NCI-H446 (cell line): ENCODE results near the gene NCDN.

ENCODE experiments used
- DNase-seq, 2 experiments: peaks; one replicate each; lab custom pipeline; 2025; lab: John Stamatoyannopoulos, UW

Gene NCDN, protein sequence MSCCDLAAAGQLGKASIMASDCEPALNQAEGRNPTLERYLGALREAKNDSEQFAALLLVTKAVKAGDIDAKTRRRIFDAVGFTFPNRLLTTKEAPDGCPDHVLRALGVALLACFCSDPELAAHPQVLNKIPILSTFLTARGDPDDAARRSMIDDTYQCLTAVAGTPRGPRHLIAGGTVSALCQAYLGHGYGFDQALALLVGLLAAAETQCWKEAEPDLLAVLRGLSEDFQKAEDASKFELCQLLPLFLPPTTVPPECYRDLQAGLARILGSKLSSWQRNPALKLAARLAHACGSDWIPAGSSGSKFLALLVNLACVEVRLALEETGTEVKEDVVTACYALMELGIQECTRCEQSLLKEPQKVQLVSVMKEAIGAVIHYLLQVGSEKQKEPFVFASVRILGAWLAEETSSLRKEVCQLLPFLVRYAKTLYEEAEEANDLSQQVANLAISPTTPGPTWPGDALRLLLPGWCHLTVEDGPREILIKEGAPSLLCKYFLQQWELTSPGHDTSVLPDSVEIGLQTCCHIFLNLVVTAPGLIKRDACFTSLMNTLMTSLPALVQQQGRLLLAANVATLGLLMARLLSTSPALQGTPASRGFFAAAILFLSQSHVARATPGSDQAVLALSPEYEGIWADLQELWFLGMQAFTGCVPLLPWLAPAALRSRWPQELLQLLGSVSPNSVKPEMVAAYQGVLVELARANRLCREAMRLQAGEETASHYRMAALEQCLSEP

DNA sequence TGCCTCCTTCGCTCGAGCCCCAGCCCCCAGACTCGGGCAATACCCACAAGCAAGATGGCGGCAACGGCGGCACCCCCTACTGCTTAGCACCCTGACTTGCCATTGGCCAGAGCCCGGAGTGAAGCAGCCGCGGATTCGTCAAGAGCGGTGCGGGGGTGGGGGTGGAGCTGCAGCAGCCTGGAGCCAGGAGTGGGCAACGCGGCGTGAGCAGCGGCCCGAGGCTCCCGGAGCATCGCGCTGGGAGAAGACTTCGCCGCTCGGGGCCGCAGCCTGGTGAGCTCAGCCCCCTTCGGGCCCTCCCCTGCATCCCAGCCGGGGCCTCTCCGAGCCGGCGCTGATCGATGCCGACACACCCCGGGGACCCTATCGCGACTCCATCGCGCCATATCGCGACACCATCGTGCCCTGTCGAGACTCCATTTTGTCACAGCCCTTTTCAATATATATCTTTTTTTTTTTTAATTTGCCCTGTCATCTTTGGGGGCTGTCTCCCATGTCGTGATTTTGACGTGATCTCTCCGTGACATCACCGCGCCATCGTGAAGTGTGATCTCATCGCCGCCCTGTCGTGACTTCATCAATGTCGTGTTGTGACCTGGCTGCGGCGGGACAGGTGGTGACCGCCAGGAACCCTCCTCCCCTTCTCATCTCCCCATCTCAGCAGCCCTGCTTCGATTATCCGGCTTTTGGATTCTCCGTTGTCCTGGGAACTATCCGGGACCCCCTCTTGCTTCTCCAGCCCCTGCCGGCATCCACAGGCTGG is at the start of gene NCDN:
TSS of gene NCDN (plus strand) at position 189 of the 763 bp plus-strand sequence. CDS start at position 581, 392 bp downstream.
- DNase-seq, result peak; percentile 93 to 98

DNA sequence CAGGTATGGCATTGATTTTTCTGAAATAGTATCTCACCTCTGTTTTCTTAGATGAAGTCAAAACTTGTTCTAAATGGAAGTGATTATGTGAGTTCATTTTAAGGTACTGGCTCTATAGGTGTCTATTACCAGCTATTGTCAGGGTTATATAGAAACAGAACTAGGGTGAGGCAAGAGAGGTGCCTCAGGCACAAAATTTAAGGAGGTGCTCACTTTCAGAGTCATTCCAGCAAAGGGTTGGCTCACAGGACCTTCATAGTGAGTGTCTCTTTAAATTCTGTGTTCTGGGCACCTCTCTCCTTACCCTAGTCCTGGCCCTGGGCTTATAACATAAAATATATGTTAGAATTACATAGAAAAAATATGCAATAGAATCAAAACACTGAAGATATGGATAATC is 49.7 kb upstream of the NCDN start:
- no peak for DNase-seq

DNA sequence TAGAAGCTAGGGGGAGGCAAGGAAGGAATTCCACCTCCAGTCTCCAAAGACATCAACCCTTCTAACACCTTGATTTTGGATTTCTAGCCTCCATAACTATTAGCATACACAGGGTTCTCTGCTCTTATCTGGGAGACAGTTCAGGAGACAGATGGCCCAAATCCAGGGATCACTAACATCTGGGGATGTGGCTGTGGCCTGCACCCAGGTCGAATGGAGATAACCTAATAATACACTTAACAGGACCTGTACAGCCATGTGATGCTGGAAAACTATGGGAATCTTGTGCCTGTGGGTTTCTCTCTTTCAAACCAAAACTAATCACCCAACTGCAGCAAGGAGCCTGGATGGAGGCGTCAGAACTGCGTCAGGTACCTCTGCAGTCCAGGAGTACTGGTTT is 48.0 kb upstream of the NCDN start:
- no peak for DNase-seq

DNA sequence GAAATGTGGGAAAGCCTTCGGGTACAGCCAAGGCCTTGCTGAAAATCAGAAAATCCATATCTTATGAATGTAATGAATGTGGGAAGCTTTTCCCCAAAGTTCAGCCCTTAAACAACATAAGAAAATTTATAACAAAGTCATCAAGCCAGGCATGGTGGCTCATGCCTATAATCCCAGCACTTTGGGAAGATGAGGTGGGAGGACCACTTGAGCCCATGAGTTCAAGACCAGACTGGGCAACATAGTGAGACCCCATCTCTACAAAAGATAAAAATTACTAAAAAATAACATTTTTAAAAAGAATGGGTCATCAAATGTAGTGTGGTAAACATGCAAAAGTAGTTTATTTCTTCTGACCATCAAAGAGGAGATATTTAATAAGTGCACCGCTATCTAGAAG is 46.3 kb upstream of the NCDN start:
- DNase-seq, result no peak

DNA sequence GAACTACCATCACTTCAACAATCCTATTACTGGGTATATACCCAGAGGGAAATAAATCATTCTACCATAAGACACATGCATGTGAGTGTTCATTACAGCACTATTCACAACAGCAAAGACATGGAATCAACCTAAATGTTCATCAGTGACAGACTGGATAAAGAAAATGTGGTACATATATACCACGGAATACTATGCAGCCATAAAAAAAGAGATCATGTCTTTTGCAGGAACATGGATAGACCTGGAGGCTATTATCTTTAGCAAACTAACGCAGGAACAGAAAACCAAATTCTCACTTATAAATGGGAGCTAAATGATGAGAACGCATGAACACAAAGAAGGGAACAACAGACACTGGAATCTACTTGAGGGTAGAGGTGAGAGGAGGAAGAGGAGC is 39.4 kb upstream of the NCDN start:
- DNase-seq, result no peak

DNA sequence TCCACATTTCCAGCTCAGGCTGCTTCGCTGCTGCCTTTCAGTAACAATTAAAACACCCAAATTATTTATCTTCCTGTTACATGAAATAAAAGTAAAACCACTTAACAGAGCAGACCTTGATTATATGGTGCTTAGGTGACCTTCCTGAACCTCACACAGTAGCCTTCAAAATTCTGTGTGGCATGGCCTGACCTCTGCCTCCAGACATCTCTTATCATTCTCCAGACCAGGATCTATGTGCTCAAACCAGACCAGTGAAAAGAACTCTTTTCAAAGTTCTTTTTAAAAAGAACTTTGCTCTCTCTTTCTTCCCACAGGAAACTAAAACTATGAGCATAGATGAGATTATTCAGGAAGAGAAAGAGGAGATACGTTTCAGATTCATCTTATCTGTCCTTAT is 38.2 kb upstream of the NCDN start:
- DNase-seq, result no peak

DNA sequence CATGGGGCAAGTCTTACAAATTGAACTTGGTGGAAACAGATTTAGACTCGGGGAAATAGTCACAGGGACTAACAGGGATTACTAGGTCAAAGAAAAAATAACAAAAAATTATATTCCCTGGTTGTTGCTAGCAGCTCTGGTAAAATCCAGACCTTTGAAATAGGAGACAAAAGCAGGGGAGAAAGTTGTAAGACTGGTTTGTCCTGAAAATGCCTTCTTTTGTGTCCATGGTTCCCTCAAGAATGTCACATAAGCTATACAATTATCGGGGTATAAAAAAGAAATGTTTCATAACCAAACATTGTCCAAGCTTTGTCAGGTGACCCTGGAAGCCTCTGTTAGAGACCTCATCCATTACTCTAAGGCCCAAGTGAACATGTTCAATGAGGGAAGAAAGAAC is 33.5 kb upstream of the NCDN start:
- DNase-seq, result no peak

DNA sequence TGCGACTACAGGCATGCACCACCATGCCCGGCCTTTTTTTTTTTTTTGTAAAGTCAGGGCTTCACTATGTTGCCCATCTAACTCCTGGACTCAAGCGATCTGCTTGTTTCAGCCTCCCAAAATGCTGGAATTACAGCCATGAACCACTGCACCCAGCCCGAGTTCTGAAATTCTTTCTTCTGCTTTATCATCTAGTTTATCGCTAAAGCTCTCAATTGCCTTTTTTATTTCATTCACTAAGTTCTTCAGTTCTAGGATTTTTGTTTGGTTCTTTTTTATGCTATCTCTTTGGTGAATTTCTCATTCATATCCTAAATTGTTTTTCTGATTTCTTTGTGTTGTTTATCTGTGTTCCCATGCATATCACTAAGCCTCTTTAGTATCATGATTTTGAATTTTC is 27.4 kb upstream of the NCDN start:
- no peak for DNase-seq

DNA sequence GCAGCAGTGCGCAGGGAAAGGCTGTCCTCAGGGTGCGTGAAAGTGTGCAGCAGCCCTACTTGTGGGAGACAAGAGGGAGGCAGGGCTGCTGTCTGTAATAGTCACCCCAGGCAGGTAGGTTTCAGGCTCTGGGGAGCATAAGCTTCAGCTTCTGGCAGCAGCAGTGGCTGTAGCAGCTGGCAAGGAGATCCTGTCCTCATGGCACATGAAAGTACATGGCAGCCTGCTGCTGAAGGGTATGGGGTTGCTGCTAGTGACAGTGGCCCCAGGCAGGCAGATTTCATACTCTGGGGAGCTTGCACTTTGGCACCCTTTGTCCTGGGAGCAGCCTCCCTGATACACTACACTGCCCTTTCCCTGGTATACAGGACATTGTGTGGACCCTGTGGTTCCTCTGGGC is 26.7 kb upstream of the NCDN start:
- DNase-seq, result no peak

DNA sequence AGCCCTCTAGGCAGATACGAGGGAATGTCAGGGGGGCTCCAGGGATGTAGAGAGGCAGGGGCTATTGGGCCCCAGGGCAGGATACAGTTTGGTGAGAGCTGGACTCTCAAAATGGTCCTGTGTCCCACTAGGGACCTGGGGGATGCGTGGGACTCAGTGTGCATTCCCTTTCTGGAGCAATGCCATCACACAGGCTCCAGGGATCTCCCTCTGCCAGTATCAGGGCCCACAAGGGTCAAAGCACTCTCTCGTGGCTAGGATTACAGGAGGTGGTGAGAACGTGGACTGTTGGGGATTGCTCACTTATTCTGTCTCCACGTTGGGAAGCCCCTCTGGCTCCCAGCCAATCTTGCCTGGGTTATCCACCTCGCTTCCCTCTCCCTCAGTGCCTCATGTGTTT is 26.2 kb upstream of the NCDN start:
- no peak for DNase-seq

DNA sequence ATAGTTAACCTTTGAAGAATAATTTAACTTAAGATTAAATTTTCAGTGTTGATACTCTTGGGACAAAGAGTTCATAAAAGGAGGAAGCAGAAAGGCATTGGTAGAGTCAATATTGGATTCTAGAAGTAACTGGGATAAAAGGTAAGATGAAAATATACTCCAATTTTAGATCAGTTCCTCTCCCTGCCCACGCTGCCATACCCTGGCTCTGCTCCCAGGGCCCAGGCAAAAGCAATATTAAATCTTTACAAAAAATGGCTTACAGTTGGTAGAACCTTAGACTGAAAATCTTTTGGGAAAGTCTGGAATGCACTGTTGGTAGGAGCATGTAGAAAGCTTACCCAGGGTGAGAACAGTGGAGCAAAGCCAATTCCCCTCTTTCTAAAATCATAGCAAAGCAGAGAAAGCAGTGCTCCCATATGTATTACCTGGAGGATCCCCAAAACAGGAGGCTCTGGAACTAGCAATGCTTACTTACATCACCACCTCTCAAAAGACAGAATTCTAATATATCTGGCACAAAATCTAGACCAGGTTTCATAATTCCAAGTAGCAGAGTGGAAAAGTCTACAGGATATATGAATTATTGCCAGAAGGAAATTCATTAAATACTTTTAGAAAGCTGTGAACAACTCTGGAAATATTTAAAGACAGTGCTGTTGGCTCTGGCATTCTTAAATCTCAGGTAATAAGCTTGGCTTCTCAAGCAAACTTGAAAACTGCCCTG is 24.9 kb upstream of the NCDN start:
- DNase-seq, result no peak

DNA sequence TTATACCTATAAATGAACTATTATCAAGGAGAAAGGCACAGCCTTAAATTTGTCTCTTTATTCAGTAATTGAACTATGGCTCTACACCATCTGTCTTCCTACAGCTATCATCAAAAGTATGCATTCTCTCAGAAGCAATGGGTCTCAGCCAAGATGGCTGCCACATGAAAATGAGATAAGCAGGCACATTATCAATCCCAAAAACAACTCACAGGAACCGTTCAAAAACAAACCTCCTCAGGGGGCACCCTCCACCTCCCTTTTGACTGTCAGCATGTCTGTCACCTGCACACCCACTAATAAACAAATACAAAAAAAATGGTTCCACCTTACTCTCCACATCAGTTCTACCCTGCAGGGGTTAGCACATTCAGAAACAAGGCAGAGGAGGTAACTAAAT is 24.0 kb upstream of the NCDN start:
- no peak for DNase-seq

DNA sequence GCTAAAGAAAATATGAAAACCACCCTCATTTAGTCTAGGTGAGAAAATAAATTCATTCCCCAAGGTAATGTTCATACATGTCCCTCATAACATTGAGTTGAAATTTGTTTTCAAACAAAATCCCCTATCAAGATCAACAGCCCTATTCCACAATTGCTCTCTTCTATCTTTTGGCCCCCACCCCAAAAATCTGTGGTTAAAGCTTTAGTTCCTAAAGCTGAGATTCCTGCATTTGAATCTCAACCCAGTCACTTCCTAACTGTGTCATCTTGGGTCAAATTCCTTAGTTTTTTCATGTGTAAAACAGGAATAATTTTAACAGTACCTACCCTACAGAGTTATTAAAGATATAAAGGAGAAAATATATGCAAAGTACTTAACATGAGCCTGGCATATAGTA is 22.4 kb upstream of the NCDN start:
- DNase-seq, result no peak

DNA sequence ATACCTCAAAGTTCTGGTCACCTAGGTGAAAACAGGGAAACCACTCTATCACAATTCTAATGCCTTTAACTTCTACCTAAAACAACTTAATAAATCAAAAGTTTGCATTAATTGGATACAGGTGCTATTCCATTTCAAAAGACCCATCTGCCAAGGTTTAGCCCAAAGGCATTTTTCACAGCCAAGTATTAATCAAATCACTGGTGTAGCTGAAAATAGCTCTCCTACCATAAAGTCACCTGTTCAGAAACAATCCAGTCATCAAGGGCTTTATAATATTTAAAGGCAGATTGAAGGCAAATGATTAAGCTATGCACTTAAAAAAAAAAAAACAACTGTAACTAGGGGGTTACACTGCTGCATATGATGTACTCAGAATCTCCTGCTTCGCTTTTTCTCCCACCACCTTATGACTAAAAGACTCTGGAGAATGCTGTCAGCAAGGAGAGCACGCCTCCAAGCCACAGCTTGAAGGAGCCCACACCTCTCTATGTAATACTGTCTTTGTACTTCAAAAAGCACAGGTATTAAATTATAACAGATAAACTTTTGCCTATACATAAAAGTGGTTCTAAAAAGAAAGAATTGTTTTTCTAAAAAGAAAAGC is 20.9 kb upstream of the NCDN start:
- DNase-seq, result no peak

DNA sequence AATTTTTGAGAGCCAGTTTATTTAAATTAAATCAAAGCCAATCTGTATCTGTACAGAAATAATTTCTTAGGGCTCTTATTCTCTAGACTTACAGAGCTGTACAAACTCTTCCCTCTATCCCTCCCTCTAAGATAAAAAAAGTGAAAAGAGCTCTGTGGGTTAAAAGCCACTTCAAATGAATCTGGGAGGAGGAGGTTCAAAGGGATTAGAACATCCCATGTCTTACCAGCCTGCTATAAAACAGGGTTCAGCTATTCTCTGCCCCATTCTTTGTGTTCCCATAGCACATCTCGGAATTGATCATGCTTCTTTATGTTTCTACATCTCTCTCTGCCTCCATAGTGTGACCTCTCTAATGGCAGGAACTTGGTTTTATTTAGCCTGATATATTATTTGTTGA is 19.8 kb upstream of the NCDN start:
- no peak for DNase-seq

DNA sequence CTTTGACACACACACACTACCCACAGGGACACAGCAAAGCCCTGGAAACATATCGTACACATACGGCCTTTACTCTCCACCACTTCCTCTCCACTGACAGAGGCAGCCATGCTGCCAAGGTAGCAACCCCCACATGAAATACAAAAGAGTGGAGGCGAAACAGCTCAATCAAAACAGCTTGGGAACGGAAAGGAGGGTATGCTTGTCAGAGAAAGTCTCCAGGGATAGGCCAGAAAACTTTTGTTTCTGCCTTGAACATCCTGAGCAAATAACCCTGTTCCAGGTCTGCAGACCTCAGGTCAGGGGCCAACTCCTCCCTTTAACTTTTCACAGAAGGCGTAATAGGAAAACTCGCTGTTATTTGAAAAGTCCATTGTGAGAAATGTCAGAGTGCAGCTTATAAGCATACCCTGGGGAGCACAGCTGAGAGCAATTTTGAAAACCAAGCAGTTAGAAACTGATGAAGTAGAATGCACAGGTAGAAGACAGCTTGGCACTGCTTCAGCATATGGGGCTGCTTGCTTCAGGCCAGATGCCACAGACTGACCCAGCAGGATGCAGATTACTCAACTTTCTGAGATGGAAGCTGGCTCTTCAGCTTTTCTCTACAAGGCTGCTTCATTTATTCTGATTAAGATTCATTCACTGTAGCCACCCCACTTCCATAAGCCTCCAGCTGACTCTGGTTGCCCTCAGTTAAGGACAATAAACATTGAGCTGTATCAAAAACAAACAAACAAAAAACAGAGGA is 18.4 kb upstream of the NCDN start:
- peak in 1 of 2 experiments; percentile 33 for DNase-seq

DNA sequence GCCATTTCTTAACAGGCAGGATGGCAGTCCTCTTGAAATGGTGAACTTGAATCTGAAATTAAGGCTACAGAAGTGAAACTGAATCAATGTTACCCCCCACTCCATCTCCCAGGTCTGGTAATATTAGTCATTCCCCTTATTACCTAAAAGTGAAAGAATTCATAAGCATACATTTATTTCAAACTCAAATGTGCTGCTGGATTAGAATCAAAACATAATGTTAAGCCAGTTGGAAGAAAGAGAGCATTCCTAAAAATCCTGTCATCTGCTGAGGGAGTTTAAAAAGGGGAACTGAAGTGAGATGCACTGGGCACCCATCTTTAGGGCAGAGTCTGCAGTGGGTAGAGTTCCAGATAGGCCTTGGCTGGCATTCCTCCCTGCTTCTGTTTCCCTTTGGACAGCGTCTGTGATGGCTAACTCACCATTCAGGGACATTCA is 17.8 kb upstream of the NCDN start:
- peak in 1 of 2 experiments; percentile 52 for DNase-seq

DNA sequence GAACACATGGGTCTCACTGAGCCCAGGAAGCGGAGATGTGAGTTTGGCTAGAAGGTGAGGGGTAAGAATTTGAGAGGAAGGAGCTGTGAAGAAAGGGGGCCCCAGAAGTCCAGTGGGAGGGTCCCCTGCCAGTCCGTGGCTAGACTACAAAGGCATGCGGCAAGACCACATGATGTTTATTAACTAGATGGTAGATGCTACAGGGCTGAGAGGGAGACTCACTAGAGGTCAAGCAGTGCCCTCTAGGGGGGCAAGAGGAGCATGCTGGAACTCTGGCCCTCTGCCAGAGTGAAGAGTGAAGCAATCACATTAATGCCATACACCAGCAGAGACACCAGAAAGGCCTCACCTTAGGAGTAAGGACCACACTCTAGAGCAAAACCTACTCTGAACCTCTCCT is 12.6 kb upstream of the NCDN start:
- peak in 1 of 2 experiments; percentile 47 for DNase-seq

DNA sequence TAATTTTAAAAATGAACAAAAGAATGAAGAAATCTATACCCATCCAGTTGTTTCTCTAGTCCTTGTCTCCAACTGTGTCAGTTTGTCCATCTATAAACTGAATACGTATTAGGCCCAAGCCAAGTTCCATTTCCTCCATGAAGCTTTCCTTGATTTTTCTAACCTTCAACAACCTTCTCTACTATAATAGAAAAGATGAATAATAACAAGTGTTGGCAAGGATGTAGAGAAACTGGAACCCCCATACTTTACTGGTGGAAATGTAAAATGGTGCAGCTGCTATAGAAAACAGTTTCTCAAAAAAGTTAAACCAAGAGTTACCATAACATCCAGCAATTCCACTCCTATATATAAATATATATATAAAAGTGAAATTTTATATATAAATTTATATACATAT is 11.0 kb upstream of the NCDN start:
- no peak for DNase-seq

DNA sequence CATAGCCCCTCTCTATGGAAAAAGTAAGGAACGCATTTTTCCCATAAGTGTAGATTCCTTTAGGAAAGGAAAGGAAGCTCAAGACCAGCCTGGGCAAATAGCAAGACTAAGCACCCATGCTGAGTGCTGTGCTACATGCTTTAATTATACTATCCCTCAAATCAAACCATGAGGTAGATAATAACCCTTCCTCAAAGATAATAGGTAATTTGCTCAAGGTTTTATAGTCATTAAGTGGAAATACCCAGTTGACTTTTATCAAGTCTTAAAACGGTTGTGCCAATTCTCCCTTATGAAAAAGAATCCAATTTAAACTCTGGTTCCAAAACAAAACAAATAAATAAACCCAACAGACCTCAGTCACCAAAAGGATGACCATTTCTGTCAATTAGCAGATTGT is 3.7 kb upstream of the NCDN start:
- DNase-seq, result no peak
